ENCODE measurements around the gene ANXA4. TPM values are rescaled to one million over a fixed set of nuclear protein-coding genes. Genes with fewer than 3 reads are reported as not detected.

Gene ANXA4
- total RNA-seq, 1 donor from 2014 or later, result 4.7 TPM

GRCh38 chr2:69827796-69828540 lies 86.0 kb downstream of the ANXA4 start:
- Mint-ChIP-seq H3K27ac (no peak overlapping the region), H3K9me3 (no peaks in the 10 kb centered on the region), H3K4me1 (peaks cover 18% of the 10 kb centered on the region), H3K36me3 (peaks cover 2% of the 10 kb centered on the region), H3K4me3 (peak overlapping the region; percentile 93), H3K27me3 (ENCODE audit: insufficient read depth, low read depth) (peaks cover 2% of the 10 kb centered on the region)
- H3K36me3 ChIP-seq, result no peaks in the 10 kb centered on the region
- H3F3A ChIP-seq (ENCODE audit: low read depth), result peaks cover 9% of the 10 kb centered on the region
- peaks cover 24% of the 10 kb centered on the region for H3K4me1 ChIP-seq
- no peaks in the 10 kb centered on the region for H3K9me3 ChIP-seq (ENCODE audit: low read depth)
- H3K9ac ChIP-seq, result no peak overlapping the region
- H2AFZ ChIP-seq (replicated peaks), result peak overlapping the region; percentile 77
- H4K20me1 ChIP-seq (ENCODE audit: low read depth), result peaks cover 24% of the 10 kb centered on the region
- no peak overlapping the region for H3K27ac ChIP-seq
- TF ChIP-seq EZH2 (IDR thresholded peaks at IDR 0.05) (no peak), CTCF (IDR thresholded peaks at IDR 0.05) (no peak), EZH2phosphoT487 (IDR thresholded peaks at IDR 0.05) (no peak)
- no peak overlapping the region for H3K4me2 ChIP-seq
- no peaks in the 10 kb centered on the region for H3K27me3 ChIP-seq
- H3K79me2 ChIP-seq (ENCODE audit: low read depth), result peaks cover 34% of the 10 kb centered on the region
- H3K4me3 ChIP-seq, result no peak overlapping the region
- DNase-seq (ENCODE audit: low spot score), result no peak

- peaks cover 4% of the 10 kb centered on the region for H3K36me3 Mint-ChIP-seq
- Histone ChIP-seq H3K4me2 (peak overlapping the region; percentile 96), H3K79me2 (ENCODE audit: low read depth) (peaks cover 44% of the 10 kb centered on the region), H3K4me3 (peak overlapping the region; percentile 94), H3K27me3 (no peaks in the 10 kb centered on the region), H4K20me1 (ENCODE audit: low read depth) (peaks cover 24% of the 10 kb centered on the region), H3K9ac (peak overlapping the region; percentile 25), H2AFZ (replicated peaks) (peak overlapping the region; percentile 86), H3K36me3 (no peaks in the 10 kb centered on the region), H3K9me3 (ENCODE audit: low read depth) (no peaks in the 10 kb centered on the region), H3F3A (ENCODE audit: low read depth) (peaks cover 9% of the 10 kb centered on the region), H3K4me1 (peaks cover 27% of the 10 kb centered on the region), H3K27ac (peak overlapping the region; percentile 81)
- H3K27ac Mint-ChIP-seq, result peak overlapping the region; percentile 76
- no peak for DNase-seq (ENCODE audit: low spot score)
- H3K4me3 Mint-ChIP-seq, result peak overlapping the region; percentile 93
- peaks cover 2% of the 10 kb centered on the region for H3K27me3 Mint-ChIP-seq (ENCODE audit: insufficient read depth, low read depth)
- no peak for TF ChIP-seq EZH2phosphoT487 (IDR thresholded peaks at IDR 0.05)
- H3K9me3 Mint-ChIP-seq, result no peaks in the 10 kb centered on the region
- H3K4me1 Mint-ChIP-seq, result peaks cover 18% of the 10 kb centered on the region
Observed at GRCh38 chr2:69828938-69829255, 87.0 kb downstream of the ANXA4 start.

GRCh38 chr2:69829256-69830044 lies 87.5 kb downstream of the ANXA4 start, which contains the start of gene GMCL1:
TSS of gene GMCL1 (plus strand) at chr2:69829660. CDS start at chr2:69829893, 233 bp downstream.
- peak within 1 kb of the TSS; percentile 86 for H2AFZ ChIP-seq (replicated peaks)
- Mint-ChIP-seq H3K36me3 (peaks cover 4% of the 10 kb centered on the region), H3K4me1 (peaks cover 18% of the 10 kb centered on the region), H3K9me3 (no peaks in the 10 kb centered on the region), H3K27me3 (ENCODE audit: insufficient read depth, low read depth) (peaks cover 2% of the 10 kb centered on the region), H3K4me3 (peak within 1 kb of the TSS; percentile 93), H3K27ac (peak within 1 kb of the TSS; percentile 76)
- peaks cover 9% of the 10 kb centered on the region for H3F3A ChIP-seq (ENCODE audit: low read depth)
- H3K79me2 ChIP-seq (ENCODE audit: low read depth), result peaks cover 49% of the 10 kb centered on the region
- peak within 1 kb of the TSS; percentile 94 for H3K4me3 ChIP-seq
- peak within 1 kb of the TSS; percentile 63 for H3K9ac ChIP-seq
- peak within 1 kb of the TSS; percentile 81 for H3K27ac ChIP-seq
- H3K36me3 ChIP-seq, result no peaks in the 10 kb centered on the region
- H3K4me1 ChIP-seq, result peaks cover 27% of the 10 kb centered on the region
- TF ChIP-seq CTCF (IDR thresholded peaks at IDR 0.05), result no peak
- no peak for TF ChIP-seq EZH2 (IDR thresholded peaks at IDR 0.05)
- TF ChIP-seq EZH2phosphoT487 (IDR thresholded peaks at IDR 0.05), result peak; percentile 30
- peak within 1 kb of the TSS; percentile 96 for H3K4me2 ChIP-seq
- DNase-seq (ENCODE audit: low spot score), result peak; percentile 98
- H4K20me1 ChIP-seq (ENCODE audit: low read depth), result peaks cover 24% of the 10 kb centered on the region
- no peaks in the 10 kb centered on the region for H3K27me3 ChIP-seq
- no peaks in the 10 kb centered on the region for H3K9me3 ChIP-seq (ENCODE audit: low read depth)
